Endothelial cell of hepatic sinusoid (primary cell): ENCODE measurements around the gene TENM3.
"Not testable (repeated sequence)": the region's sequence is repeated elsewhere in the genome, so short reads cannot be mapped to it uniquely, and the experiment has no call there.

Experiments
- in situ Hi-C: cut with HindIII; loops from 2 replicates; pipeline ENCODE4 v1.10.0; 2017; ENCODE audit warnings: low sequenced_read_pairs

The TENM3 gene

DNA sequence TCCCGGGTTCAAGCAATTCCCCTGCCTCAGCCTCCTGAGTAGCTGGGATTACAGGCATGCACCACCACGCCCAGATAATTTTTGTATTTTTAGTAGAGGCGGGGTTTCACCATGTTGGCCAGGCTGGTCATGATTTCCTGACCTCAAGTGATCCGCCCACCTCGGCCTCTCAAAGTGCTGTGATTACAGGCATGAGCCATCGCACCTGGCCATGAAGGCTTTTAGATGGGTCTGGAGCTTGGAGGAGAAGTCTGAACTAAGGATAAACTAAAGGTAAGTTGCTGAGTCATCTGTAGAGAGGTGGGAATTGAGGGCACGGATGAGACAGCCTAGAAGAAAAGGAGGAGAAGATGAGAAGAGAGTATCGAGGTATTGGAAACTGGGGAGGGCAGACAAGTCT lies at the start of gene TENM3:
Gene TENM3 (plus strand): TSS at position 199 of the 400 bp plus-strand sequence. CDS start 80,619 bp downstream, outside the sequence.
- in situ Hi-C loops: not testable (repeated sequence)

GRCh38 chr4:182194091-182194824 lies 48.9 kb upstream of the TENM3 start:
- in situ Hi-C loops: no loop called here

DNA sequence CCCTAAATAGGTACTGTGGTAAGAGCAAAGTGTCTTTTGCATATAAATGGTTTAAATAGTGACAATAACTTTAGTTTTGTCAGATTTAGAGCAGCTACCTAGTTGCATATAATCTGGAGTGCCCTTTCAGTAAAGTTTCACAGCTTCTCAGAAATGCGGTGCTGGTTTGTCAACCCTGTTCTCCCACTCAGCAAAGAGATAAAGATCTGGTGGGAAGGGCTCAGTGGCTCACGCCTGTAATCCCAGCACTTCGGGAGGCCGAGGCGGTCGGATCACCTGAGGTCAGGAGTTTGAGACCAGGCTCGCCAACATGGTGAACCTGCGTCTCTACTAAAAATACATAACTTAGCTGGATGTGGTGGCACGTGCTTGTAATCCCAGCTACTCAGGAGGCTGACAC lies 45.6 kb upstream of the TENM3 start:
- in situ Hi-C loops: no loop called here

DNA sequence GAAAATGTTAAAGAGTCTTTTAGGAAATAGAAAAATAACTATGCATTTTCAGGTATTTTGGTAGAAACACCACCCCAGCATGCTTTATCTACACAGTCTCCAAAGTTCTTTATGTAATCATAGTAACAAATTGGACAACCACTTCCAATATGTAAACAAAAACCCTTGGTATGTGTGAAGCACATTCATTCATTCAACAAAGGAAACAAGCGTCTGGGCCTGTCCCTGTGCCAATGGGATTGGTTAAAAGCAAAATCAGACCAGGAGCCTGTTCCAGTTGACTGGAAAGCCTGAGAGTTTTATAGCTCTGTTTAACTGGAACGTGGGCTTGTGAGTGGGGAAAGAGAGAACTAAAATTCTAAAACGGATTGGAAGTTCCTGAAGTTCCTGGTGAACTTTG lies 41.3 kb upstream of the TENM3 start:
- in situ Hi-C loops: no loop called here

DNA sequence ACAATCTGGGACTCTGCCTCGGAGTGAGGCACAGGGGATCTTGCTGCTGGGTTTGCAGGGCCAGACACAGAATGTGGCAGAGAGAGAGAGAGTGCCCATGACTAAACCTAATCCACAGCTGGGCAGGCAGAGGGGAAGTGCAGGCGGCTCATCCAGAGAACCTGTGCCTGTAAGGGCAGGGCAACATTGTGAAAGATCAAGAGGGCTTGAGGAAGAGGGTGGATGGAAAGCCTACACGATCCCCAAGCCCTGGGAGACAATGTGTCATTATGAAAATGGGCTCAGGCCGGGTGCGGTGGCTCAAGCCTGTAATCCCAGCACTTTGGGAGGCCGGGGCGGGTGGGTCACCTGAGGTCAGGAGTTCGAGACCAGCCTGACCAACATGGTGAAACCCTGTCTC lies 40.6 kb upstream of the TENM3 start:
- in situ Hi-C loops: no loop called here

DNA sequence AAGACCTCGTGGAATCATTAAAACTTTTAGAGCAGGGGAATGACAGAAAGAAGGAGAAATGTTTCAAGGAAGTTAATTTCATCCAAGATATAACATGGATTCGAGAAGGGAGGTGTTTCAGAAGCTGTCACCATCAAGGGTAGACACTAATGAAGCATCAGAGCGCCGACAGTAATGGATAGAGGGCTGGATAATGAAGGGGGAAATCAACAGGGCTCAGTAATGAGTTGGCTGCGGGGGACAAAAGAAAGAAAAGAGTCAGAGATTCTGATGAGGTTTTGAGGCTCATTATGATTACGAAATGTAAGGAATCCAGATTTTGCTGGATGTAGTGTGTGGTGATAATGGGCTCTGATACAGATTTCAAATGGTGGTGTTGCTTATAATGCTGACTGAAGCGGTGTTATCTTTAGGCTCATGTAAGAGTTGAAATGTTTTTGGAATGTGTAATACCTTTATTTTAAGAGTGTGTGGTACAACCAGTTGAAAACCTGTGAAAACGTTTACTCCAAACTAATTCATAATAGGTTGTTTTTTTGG lies 39.3 kb upstream of the TENM3 start:
- in situ Hi-C loops: no loop called here

DNA sequence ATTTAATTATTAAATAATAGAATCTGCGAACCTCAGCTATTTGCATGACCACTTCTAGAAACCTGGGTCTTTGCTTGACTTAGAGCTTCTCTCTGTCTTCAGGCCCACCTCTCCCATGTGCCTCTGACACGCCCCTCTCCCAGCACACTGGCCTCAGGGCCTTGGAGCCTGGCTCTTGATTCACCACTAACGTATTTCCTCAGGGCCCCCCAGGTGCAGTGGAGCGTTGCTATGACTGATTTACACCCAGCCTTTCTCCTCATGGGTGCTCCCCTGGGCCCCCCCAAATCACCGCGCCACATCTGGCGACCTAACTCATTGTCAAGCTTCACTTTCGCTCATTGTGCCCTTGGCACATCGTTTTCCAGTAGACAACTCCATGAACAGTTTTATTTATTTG lies 37.9 kb upstream of the TENM3 start:
- in situ Hi-C loops: no loop called here

DNA sequence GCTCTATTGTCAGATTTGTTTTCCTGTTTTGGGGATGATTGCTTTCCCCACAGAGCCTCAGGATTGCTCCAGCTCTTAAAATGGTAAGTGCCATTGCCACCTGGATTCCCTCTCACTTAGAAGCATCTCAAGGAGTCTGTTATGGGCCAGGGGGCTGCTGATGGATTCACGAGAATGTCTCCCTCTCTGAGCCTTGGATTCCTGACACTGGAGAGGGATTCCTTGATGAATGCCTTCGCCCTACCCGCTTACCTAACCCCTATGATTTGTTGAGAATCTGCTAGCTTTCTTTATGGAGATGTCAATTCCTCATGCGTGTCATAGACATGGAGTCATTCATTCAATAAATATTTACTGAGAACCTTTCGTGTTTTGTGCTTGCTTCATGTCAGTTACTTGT lies 36.9 kb upstream of the TENM3 start:
- in situ Hi-C loops: no loop called here

DNA sequence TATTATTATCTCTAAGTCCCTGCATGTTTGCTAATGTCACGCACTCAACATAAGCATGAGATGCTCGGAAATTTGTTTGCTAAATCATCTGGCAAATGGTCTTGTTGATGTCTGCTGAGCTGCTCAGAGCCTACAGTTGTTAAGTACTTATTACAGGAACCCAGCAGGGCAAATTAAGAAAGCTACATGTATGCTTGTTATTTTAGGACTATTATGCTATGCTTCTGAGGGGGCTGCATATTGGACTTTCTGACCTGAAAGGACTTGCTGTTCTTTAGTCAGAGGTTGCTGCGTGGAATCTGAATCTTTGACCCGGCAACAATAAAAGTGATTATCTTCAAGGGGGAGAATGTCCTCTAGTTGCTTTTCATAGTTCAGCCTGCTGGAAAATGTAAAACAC lies 36.3 kb upstream of the TENM3 start:
- in situ Hi-C loops: no loop called here

DNA sequence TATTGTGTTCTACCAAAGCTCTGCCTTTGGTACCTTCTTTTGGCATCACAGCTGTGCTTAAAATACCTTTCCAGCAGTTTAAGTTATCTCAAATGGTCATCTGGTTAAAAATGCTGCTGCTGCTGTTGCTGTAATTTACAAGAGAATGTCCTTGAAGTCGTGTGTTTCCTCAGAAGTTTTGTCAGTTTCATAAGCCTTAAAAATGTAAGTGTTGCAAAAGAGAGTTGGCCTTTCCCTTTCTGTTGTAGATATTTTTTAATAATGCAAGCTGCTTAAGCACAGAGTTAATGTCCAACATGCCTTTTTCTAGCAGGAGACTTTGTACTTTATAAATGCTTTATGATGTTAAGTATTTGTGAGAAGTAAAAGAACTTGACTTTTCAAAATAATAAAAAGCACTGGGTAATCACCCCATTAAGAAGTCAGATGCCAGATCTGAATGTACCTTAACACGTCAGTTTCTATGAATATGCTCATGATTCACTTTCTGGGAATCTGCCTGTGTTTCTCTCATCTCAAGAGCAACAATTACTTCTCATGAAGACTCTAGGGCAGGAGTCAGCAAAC lies 35.3 kb upstream of the TENM3 start:
- in situ Hi-C loops: no loop called here

DNA sequence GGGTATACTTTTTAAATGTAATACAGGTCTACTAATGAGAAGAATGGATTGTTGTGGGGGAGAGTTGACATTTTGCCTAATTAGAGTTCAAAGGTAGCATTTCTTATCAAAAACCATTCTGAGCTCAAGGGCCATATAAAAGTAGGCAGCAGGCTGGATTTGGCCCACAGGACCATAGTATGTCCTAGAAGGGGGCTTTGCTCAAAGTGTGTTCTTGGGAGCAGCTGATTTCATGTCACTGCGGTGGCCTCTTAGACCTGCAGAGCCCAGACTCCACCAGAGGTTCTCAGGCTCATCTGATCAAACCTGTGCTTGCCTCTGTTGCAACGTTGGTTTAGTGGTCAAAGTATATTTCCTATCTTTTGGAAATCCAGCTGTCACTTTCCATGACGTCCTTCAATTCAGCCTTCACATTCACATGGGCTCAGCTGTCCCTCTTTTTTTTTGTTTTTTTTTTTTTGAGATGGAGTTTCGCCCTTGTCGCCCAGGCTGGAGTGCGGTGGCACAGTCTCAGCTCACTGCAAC lies 34.6 kb upstream of the TENM3 start:
- in situ Hi-C loops: no loop called here

GRCh38 chr4:182212211-182212761 lies 30.9 kb upstream of the TENM3 start:
- in situ Hi-C loops: no loop called here

DNA sequence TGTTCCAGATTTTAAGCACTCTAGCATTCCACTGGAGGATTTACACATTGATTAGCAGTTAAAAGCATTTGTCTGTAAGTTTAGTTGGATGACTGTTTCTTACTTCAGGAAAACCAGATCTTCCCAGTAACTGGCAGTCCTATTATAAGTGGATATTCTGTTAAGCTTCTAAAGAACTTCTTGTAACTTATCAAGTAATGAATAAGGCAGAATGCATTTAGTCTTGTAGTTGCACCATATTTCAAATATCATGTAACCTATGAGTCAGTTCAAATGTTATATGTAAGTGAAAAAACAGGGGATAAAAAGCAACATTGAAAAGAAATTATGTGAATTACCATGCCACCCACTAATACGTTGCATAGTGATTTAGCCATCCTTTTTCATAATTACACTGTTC lies 30.2 kb upstream of the TENM3 start:
- in situ Hi-C loops: no loop called here

DNA sequence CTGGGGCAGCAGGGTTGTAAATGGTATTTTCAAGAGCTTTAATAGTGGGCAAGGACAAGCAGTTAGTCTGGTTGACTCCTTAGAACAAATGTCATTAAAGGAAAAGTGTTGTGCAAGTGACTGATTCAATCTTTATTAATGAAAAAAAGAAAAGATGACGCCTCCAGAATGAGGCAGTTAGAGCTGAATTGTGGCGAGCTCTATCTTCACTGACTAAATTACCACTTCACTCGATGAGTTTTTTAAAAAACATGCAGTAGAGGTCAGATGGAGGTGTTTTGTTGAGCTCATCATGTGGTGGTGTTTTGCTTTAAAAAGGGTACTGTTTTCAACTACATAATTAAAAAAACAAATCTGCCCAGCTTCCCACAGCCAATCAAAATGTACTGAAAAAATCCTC lies 28.1 kb upstream of the TENM3 start:
- in situ Hi-C loops: no loop called here

GRCh38 chr4:182216005-182216404 lies 27.2 kb upstream of the TENM3 start:
- in situ Hi-C loops: no loop called here

DNA sequence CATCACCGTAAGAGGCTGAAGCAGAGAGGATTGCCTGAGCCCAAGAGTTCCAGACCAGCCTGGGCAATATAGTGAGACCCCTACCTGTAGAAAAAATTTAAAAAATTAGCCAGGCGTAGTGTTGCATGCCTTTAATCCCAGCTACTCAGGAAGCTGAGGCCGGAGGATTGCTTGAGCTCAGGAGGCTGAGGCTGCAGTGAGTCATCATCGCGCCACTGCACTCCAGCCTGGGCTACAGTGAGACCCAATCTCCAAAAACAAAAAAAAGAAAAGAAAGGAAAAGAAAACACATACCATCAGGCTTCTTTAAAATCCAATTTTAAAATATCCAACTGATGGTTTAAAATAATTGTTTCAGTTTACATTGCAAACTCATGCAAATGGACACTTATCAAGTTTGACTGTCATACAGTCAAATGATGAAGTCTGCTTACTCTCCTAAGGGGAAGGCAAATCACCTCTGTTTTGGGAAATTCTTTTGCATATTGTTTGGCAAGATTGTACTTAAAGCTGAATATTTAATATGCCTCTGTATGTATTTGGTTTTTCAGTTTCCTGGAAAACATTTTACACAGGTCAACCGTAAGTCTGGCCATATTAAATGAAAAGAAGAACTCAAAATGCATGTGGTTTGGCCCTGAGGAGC lies 23.7 kb upstream of the TENM3 start:
- in situ Hi-C loops: no loop called here

DNA sequence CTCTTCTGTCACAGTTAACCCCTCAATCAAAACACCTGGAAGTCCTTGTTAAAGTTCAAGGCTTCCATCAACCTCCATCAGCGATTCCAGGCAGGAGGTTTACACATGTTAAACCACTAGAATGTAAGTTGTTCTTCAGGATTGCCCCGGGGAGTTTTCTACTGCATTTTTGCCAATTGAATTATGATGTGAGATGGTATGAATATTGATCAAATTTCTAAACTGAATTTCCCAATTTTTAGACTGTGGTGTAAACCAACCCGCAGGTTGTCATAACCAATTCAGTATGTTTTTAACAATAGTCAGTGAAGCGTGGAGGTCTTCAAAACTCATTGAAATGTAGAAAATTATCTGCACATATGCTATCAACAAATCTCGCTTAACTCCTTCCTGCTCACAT lies 21.2 kb upstream of the TENM3 start:
- in situ Hi-C loops: no loop called here

DNA sequence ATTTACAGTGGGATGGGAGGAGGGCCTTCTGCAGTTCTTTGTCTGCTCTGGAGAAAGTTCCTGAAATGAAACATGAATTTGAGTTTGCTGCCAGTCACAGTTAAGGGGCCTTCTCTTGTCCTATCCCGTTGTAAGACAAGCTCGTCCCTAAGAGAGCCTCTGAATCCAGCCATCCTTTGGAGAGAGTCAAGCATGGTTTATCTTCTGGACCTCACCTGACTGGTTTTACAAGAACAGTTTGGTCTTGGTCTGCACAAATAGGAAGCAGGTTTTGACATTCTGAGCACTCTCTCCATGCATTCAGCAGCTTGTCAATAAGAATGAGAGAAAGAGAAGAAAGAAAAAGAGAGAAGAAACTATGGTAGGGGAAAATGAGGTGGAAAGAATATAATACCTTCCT lies 20.4 kb upstream of the TENM3 start:
- in situ Hi-C loops: no loop called here

- in situ Hi-C loops: no loop called here
Measured at GRCh38 chr4:182223708-182224107, 19.5 kb upstream of the TENM3 start.

DNA sequence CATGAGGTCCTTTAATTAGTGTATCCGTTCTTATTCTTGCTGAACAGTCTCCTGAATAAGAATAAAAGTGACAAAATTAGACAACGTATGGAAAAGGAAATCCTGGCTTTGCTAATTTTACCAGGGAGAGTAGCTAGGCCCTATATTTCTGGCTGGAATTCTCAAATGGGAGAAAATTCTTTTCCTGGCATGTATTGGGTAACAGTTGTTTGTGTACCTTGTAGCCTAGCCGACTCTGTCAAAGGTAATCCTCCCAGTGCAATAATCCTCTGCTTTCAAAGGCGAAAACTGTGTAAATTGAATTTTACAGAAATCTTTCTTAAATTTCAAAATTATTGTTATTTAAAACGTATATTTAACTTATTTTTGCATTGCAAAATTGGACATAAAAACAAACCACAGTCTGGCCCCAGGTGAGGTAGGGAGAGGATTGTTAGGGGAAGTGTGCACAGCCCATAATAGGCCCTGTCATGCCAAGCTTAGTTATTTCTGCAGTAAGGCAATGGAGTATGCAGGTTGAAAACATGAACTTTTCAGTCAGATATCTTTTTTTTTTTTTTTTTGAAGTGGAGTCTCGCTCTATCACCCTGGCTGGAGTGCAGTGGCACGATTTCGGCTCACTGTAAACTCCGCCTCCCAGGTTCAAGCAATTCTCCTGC lies 18.9 kb upstream of the TENM3 start:
- in situ Hi-C loops: no loop called here

- in situ Hi-C loops: no loop called here
Measured at GRCh38 chr4:182225257-182225852, 17.8 kb upstream of the TENM3 start.
